Kidney epithelial cell (primary cell): ENCODE measurements around the gene STAG1. TPM values are rescaled to one million over a fixed set of nuclear protein-coding genes. Genes with fewer than 3 reads are reported as not detected.
"Not testable (repeated sequence)": the region's sequence is repeated elsewhere in the genome, so short reads cannot be mapped to it uniquely, and the experiment has no call there.

Experiments
- DNase-seq: peaks from one replicate; pipeline ENCODE4 v3.0.0-alpha.2; 2010; ENCODE audit warnings: low read depth
- H3K27me3 ChIP-seq: 2 replicates; pipeline ENCODE4 v1.6.0; 2011; ENCODE audit warnings: low read length; ENCODE audit not compliant: control insufficient read depth, insufficient read depth
- H3K36me3 ChIP-seq: 2 replicates; pipeline ENCODE4 v1.5.1; 2011; ENCODE audit warnings: low read length; ENCODE audit not compliant: control insufficient read depth, insufficient read depth
- H3K4me3 ChIP-seq: 2 replicates; pipeline ENCODE4 v1.5.1; 2011; ENCODE audit warnings: low read depth, mild to moderate bottlenecking, control low read depth, low read length
- CTCF ChIP-seq: IDR thresholded peaks from 2 replicates; pipeline ENCODE4 v1.5.1; 2011; ENCODE audit warnings: mild to moderate bottlenecking, moderate library complexity, low read length, control low read depth, inconsistent platforms; ENCODE audit not compliant: insufficient read depth, poor library complexity, severe bottlenecking
- total RNA-seq: library from RNA; depleted of rRNA; stranded (reverse); fragments of >200 nt; gene quantifications from 2 replicates; pipeline ENCODE4 v1.2.3, GENCODE V29; 2015

The STAG1 gene
- total RNA-seq, 1 donor from 2014 or later = 20.7 TPM

GRCh38 chr3:136716629-136717028 is 35.5 kb downstream of the STAG1 start:
- Histone ChIP-seq H3K27me3 (no peaks in the 10 kb centered on the region), H3K4me3 (no peak overlapping the region), H3K36me3 (no peaks in the 10 kb centered on the region)
- no peak for DNase-seq
- no peak for TF ChIP-seq CTCF

GRCh38 chr3:136714020-136714419 is 38.2 kb downstream of the STAG1 start:
- Histone ChIP-seq H3K27me3 (no peaks in the 10 kb centered on the region), H3K4me3 (no peak overlapping the region), H3K36me3 (no peaks in the 10 kb centered on the region)
- no peak for DNase-seq
- no peak for TF ChIP-seq CTCF

GRCh38 chr3:136712941-136713340 is 39.2 kb downstream of the STAG1 start:
- DNase-seq = no peak
- H3K4me3 ChIP-seq = no peak overlapping the region
- TF ChIP-seq CTCF = no peak

GRCh38 chr3:136711888-136712287 is 40.3 kb downstream of the STAG1 start:
- not testable (repeated sequence) for DNase-seq, H3K27me3 ChIP-seq, H3K36me3 ChIP-seq, H3K4me3 ChIP-seq

More at GRCh38 chr3:136712941-136713340, 39.2 kb downstream of the STAG1 start:
- H3K36me3 ChIP-seq = no peaks in the 10 kb centered on the region
- no peaks in the 10 kb centered on the region for H3K27me3 ChIP-seq

- DNase-seq = no peak
- H3K4me3 ChIP-seq = no peak overlapping the region
- no peaks in the 10 kb centered on the region for H3K36me3 ChIP-seq
- TF ChIP-seq CTCF = no peak
- no peaks in the 10 kb centered on the region for H3K27me3 ChIP-seq
These were observed 40.9 kb downstream of the STAG1 start for GRCh38 chr3:136711277-136711676.

GRCh38 chr3:136709775-136710174 is 42.4 kb downstream of the STAG1 start:
- H3K4me3 ChIP-seq, DNase-seq, H3K36me3 ChIP-seq, H3K27me3 ChIP-seq: not testable (repeated sequence)

GRCh38 chr3:136708333-136708985 is 43.7 kb downstream of the STAG1 start:
- Histone ChIP-seq H3K4me3 (no peak overlapping the region), H3K27me3 (no peaks in the 10 kb centered on the region), H3K36me3 (no peaks in the 10 kb centered on the region)
- DNase-seq = no peak
- no peak for TF ChIP-seq CTCF
